Measurements from ENCODE around the gene SLFN5. TPM values are rescaled to one million over a fixed set of nuclear protein-coding genes. Genes with fewer than 3 reads are reported as not detected.

The SLFN5 gene
- polyA plus RNA-seq, 1 of the 3 experiments (the other 2 are of a cell fraction): 1.4 TPM

GRCh38 chr17:35214192-35214591 is 28.7 kb upstream of the SLFN5 start:
- no peaks in the 10 kb centered on the region for H3K9me3 ChIP-seq
- no peak for TF ChIP-seq NRF1 (IDR thresholded peaks at IDR 0.05; ENCODE audit: low read depth, low read length)
- no peak for TF ChIP-seq EP300 (IDR thresholded peaks at IDR 0.05; ENCODE audit: borderline replicate concordance in 1 of 2, low read depth in 1 of 2, low read length in 1 of 2)
- TF ChIP-seq, protein P1, sequence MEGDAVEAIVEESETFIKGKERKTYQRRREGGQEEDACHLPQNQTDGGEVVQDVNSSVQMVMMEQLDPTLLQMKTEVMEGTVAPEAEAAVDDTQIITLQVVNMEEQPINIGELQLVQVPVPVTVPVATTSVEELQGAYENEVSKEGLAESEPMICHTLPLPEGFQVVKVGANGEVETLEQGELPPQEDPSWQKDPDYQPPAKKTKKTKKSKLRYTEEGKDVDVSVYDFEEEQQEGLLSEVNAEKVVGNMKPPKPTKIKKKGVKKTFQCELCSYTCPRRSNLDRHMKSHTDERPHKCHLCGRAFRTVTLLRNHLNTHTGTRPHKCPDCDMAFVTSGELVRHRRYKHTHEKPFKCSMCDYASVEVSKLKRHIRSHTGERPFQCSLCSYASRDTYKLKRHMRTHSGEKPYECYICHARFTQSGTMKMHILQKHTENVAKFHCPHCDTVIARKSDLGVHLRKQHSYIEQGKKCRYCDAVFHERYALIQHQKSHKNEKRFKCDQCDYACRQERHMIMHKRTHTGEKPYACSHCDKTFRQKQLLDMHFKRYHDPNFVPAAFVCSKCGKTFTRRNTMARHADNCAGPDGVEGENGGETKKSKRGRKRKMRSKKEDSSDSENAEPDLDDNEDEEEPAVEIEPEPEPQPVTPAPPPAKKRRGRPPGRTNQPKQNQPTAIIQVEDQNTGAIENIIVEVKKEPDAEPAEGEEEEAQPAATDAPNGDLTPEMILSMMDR (IDR thresholded peaks at IDR 0.05): no peak
- TF ChIP-seq FOXM1 (IDR thresholded peaks at IDR 0.05; ENCODE audit: low read depth): no peak
- TF ChIP-seq, protein P2, sequence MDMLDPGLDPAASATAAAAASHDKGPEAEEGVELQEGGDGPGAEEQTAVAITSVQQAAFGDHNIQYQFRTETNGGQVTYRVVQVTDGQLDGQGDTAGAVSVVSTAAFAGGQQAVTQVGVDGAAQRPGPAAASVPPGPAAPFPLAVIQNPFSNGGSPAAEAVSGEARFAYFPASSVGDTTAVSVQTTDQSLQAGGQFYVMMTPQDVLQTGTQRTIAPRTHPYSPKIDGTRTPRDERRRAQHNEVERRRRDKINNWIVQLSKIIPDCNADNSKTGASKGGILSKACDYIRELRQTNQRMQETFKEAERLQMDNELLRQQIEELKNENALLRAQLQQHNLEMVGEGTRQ (IDR thresholded peaks at IDR 0.05; ENCODE audit: borderline replicate concordance, low read depth, low read length): no peak
- no peak for TF ChIP-seq GATA2 (CRISPR knock-in tag; IDR thresholded peaks at IDR 0.05)
- no peak for TF ChIP-seq SIN3A (IDR thresholded peaks at IDR 0.05; ENCODE audit: borderline replicate concordance, low read depth, low read length)
- no peak for TF ChIP-seq REST (IDR thresholded peaks at IDR 0.05; ENCODE audit: low read depth, low read length)
- TF ChIP-seq TCF12 (IDR thresholded peaks at IDR 0.05): no peak
- no peak for TF ChIP-seq EZH2phosphoT487 (IDR thresholded peaks at IDR 0.05; ENCODE audit: borderline replicate concordance, low read depth)
- TF ChIP-seq RXRA (IDR thresholded peaks at IDR 0.05; ENCODE audit: borderline replicate concordance, low read depth): no peak
- no peak for TF ChIP-seq YY1 (IDR thresholded peaks at IDR 0.05; ENCODE audit: low read depth)
- no peak for TF ChIP-seq MAX (IDR thresholded peaks at IDR 0.05; ENCODE audit: low read depth)
- no peak for TF ChIP-seq JUND (IDR thresholded peaks at IDR 0.05)
- TF ChIP-seq IRF3 (IDR thresholded peaks at IDR 0.05; ENCODE audit: low read depth, low read length): no peak
- TF ChIP-seq PBX3 (IDR thresholded peaks at IDR 0.05): no peak
- no peak for TF ChIP-seq ZBTB33 (IDR thresholded peaks at IDR 0.05; ENCODE audit: borderline replicate concordance, low read depth)
- no peak for TF ChIP-seq MXI1 (IDR thresholded peaks at IDR 0.05; ENCODE audit: low read depth, low read length)
- no peak for TF ChIP-seq SMC3 (IDR thresholded peaks at IDR 0.05; ENCODE audit: low read depth, low read length)
- TF ChIP-seq MEF2A (IDR thresholded peaks at IDR 0.05; ENCODE audit: borderline replicate concordance, low read depth): no peak
- H3K27me3 ChIP-seq (ENCODE audit: insufficient read depth): peaks cover 24% of the 10 kb centered on the region; the same call in 1 of the 2 replicates
- no peaks in the 10 kb centered on the region for H3K9me2 ChIP-seq
- no peaks in the 10 kb centered on the region for H3K4me1 ChIP-seq (ENCODE audit: control insufficient read depth in 1 of 2, insufficient read depth in 2 of 2, low read depth in 1 of 2, low read length in 1 of 2)
- no peak overlapping the region for H3K4me3 ChIP-seq (ENCODE audit: low read depth in 2 of 2, low read length in 1 of 2)
- no peaks in the 10 kb centered on the region for H3K36me3 ChIP-seq (replicated peaks in 1 of 2; ENCODE audit: control insufficient read depth in 1 of 2, insufficient read depth in 2 of 2, low read length in 1 of 2)
- POLR2A ChIA-PET: no interaction called here
- H3K4me2 ChIP-seq: no peak overlapping the region
- CTCF ChIA-PET: no interaction called here
- H3K79me2 ChIP-seq (ENCODE audit: insufficient read depth): no peaks in the 10 kb centered on the region
- H3K9ac ChIP-seq: no peak overlapping the region
- WGBS (ENCODE audit: low lambda C conversion rate): 11% methylated on average over 3 of the region's 3 CpGs
- H3F3A ChIP-seq (replicated peaks; ENCODE audit: insufficient read depth): no peaks in the 10 kb centered on the region
- H2AFZ ChIP-seq (ENCODE audit: low read depth): no peak overlapping the region
- no peaks in the 10 kb centered on the region for H4K20me1 ChIP-seq (ENCODE audit: insufficient read depth)
- H3K27ac ChIP-seq (ENCODE audit: low read depth in 2 of 2, low read length in 1 of 2): no peak overlapping the region
- DNase-seq: no peak

Measured in SK-N-SH (cell line).